Liver (tissue), 9 donors: ENCODE data around the gene NFE2L1. TPM values are rescaled to one million over a fixed set of nuclear protein-coding genes. Genes with fewer than 3 reads are reported as not detected.
A peak's percentile ranks its signal among the peaks of the same experiment; 100 is the strongest.

Source experiments
- DNase-seq: peaks from one replicate; pipeline ENCODE4 v3.0.0-alpha.2; 2017; ENCODE audit warnings: low spot score
- H3K27ac ChIP-seq, 2 donors: one replicate each; pipeline ENCODE4 v1.7.0; 2013; ENCODE audit warnings: inconsistent platforms in 2 of 2, low read length in 2 of 2, control low read depth in 1 of 2, low read depth in 1 of 2, mild to moderate bottlenecking in 1 of 2
- H3K27me3 ChIP-seq, 4 donors: one replicate each; pipeline versions ENCODE4 v1.6.1 to v1.7.0; 2013; ENCODE audit warnings: low read length in 3 of 4, inconsistent platforms in 1 of 4, mild to moderate bottlenecking in 1 of 4, moderate library complexity in 1 of 4; ENCODE audit not compliant: control insufficient read depth in 4 of 4, insufficient read depth in 4 of 4
- H3K36me3 ChIP-seq, 4 donors: one replicate each; pipeline versions ENCODE4 v1.6.1 to v1.7.0; 2013; ENCODE audit warnings: low read length in 3 of 4, mild to moderate bottlenecking in 3 of 4, low read depth in 1 of 4, moderate library complexity in 1 of 4; ENCODE audit not compliant: control insufficient read depth in 4 of 4, insufficient read depth in 3 of 4
- H3K4me1 ChIP-seq, 4 donors: one replicate each; pipeline versions ENCODE4 v1.6.1 to v1.7.0; 2013; ENCODE audit warnings: low read length in 3 of 4, mild to moderate bottlenecking in 3 of 4, moderate library complexity in 1 of 4; ENCODE audit not compliant: control insufficient read depth in 4 of 4, insufficient read depth in 4 of 4
- H3K4me3 ChIP-seq, 3 donors: one replicate each; pipeline versions ENCODE4 v1.6.1 to v1.7.0; 2013; ENCODE audit warnings: low read length in 3 of 3, control low read depth in 1 of 3, low read depth in 1 of 3, mild to moderate bottlenecking in 1 of 3
- H3K9ac ChIP-seq, 2 donors: one replicate each; pipeline ENCODE4 v1.7.0; 2013; ENCODE audit warnings: low read length in 2 of 2, mild to moderate bottlenecking in 2 of 2, moderate library complexity in 2 of 2, control low read depth in 1 of 2, low read depth in 1 of 2
- H3K9me3 ChIP-seq, 4 donors: one replicate each; pipeline versions ENCODE4 v1.6.1 to v1.7.0; 2013; ENCODE audit warnings: low read length in 3 of 4; ENCODE audit not compliant: control insufficient read depth in 4 of 4
- FOXA2 ChIP-seq: IDR thresholded peaks from 2 replicates; pipeline ENCODE4 v1.6.1; 2016; ENCODE audit warnings: antibody characterized with exemption
- GABPA ChIP-seq, 2 donors: IDR thresholded peaks in 1 of 2; conservative IDR thresholded peaks in 1 of 2; 2 replicates each; pipeline ENCODE4 v1.6.1; 2016; ENCODE audit warnings: antibody characterized with exemption in 2 of 2, mild to moderate bottlenecking in 1 of 2, moderate library complexity in 1 of 2
- JUND ChIP-seq, 2 donors: IDR thresholded peaks; 2 replicates each; pipeline ENCODE4 v1.6.1; 2016; ENCODE audit warnings: antibody characterized with exemption in 2 of 2
- NR2F2 ChIP-seq: IDR thresholded peaks from 2 replicates; pipeline ENCODE4 v1.6.1; 2016; ENCODE audit warnings: antibody characterized with exemption
- RAD21 ChIP-seq, 2 donors: IDR thresholded peaks; 2 replicates each; pipeline ENCODE4 v1.6.1; 2016; ENCODE audit warnings: antibody characterized with exemption in 2 of 2, mild to moderate bottlenecking in 2 of 2
- TAF1 ChIP-seq: conservative IDR thresholded peaks from 2 replicates; pipeline ENCODE4 v1.6.1; 2016; ENCODE audit warnings: antibody characterized with exemption, mild to moderate bottlenecking
- YY1 ChIP-seq: IDR thresholded peaks from 2 replicates; pipeline ENCODE4 v1.6.1; 2016; ENCODE audit warnings: antibody characterized with exemption, mild to moderate bottlenecking
- ZBTB33 ChIP-seq: IDR thresholded peaks from 2 replicates; pipeline ENCODE4 v1.6.1; 2016; ENCODE audit warnings: antibody characterized with exemption
- WGBS: extraction: QIAGEN DNeasy Blood & Tissue Kit; methylation state at CpG from one replicate; pipeline ENCODE4 v1.1.7; 2013; 5-methylcytosine and 5-hydroxymethylcytosine counted together
- polyA plus RNA-seq, 2 donors: library from polyadenylated mRNA; stranded (reverse) in 1 of 2; unstranded in 1 of 2; fragments of 200-250 nt in 1 of 2; fragments of >200 nt in 1 of 2; fragmentation: Nextera tagmentation in 1 of 2; extraction: Ambion mirVana in 1 of 2; gene quantifications; one replicate each; pipeline versions ENCODE4 v1.2.1 to v1.2.3, GENCODE V29; 2013 to 2015
- total RNA-seq, 2 donors: library from RNA; depleted of rRNA; stranded (reverse); fragments of >200 nt; gene quantifications; one replicate each; pipeline ENCODE4 v1.2.3, GENCODE V29; 2014
- TF ChIP-seq, protein P1 (sequence below): IDR thresholded peaks from 2 replicates; pipeline ENCODE4 v1.6.1; 2016; ENCODE audit warnings: antibody characterized with exemption, mild to moderate bottlenecking
- TF ChIP-seq, protein P2 (sequence below): fragments of 150-350 bp; IDR thresholded peaks from 2 replicates; pipeline ENCODE4 v1.5.1; 2017; ENCODE audit warnings: improper control_type of control experiment, low read depth, low read length; ENCODE audit not compliant: missing input control
- TF ChIP-seq, protein P3 (sequence below): IDR thresholded peaks from 2 replicates; pipeline ENCODE4 v1.6.1; 2016; ENCODE audit warnings: antibody characterized with exemption
- donor health status: healthy.
- donor health status: healthy.
- donor health status: healthy.
- donor health status: healthy.
- donor health status: healthy.

Gene NFE2L1
- total and polyA plus RNA-seq, 4 donors = 14.3 to 79.5 (median 57.6) TPM

GRCh38 chr17:48010193-48010592, 38.0 kb upstream of the NFE2L1 start:
- H3K27ac ChIP-seq = no peak overlapping the region
- no peak overlapping the region for H3K4me3 ChIP-seq
- WGBS = 83% methylated on average over 3 of the region's 3 CpGs
- DNase-seq = no peak
- H3K9me3 ChIP-seq = peaks cover 0 to 2% (median 0%) of the 10 kb centered on the region in 4 donors
- H3K36me3 ChIP-seq = no peaks in the 10 kb centered on the region
- H3K4me1 ChIP-seq = peaks cover 2 to 11% (median 8%) of the 10 kb centered on the region in 4 donors
- no peak overlapping the region for H3K9ac ChIP-seq
- peaks cover 0 to 14% (median 1%) of the 10 kb centered on the region in 4 donors for H3K27me3 ChIP-seq
- TF ChIP-seq YY1 = no peak
- no peak for TF ChIP-seq FOXA2
- TF ChIP-seq TAF1 = no peak
- TF ChIP-seq, protein P1, sequence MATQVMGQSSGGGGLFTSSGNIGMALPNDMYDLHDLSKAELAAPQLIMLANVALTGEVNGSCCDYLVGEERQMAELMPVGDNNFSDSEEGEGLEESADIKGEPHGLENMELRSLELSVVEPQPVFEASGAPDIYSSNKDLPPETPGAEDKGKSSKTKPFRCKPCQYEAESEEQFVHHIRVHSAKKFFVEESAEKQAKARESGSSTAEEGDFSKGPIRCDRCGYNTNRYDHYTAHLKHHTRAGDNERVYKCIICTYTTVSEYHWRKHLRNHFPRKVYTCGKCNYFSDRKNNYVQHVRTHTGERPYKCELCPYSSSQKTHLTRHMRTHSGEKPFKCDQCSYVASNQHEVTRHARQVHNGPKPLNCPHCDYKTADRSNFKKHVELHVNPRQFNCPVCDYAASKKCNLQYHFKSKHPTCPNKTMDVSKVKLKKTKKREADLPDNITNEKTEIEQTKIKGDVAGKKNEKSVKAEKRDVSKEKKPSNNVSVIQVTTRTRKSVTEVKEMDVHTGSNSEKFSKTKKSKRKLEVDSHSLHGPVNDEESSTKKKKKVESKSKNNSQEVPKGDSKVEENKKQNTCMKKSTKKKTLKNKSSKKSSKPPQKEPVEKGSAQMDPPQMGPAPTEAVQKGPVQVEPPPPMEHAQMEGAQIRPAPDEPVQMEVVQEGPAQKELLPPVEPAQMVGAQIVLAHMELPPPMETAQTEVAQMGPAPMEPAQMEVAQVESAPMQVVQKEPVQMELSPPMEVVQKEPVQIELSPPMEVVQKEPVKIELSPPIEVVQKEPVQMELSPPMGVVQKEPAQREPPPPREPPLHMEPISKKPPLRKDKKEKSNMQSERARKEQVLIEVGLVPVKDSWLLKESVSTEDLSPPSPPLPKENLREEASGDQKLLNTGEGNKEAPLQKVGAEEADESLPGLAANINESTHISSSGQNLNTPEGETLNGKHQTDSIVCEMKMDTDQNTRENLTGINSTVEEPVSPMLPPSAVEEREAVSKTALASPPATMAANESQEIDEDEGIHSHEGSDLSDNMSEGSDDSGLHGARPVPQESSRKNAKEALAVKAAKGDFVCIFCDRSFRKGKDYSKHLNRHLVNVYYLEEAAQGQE = no peak
- TF ChIP-seq JUND (IDR thresholded peaks at IDR 0.05) = no peak
- no peak for TF ChIP-seq NR2F2
- TF ChIP-seq ZBTB33 = no peak
- TF ChIP-seq GABPA (IDR thresholded peaks at IDR 0.05 in 1 of 2, conservative IDR thresholded peaks at IDR 0.05 in 1 of 2) = no peak

- H3K36me3 ChIP-seq = no peaks in the 10 kb centered on the region
- WGBS = 8% methylated on average over 23 of the region's 23 CpGs
- H3K27me3 ChIP-seq = peaks cover 0 to 14% (median 1%) of the 10 kb centered on the region in 4 donors
- no peak overlapping the region for H3K9ac ChIP-seq
- TF ChIP-seq RAD21 (IDR thresholded peaks at IDR 0.05) (peak; percentile 54 to 58), ZBTB33 (no peak)
- TF ChIP-seq, protein P2, sequence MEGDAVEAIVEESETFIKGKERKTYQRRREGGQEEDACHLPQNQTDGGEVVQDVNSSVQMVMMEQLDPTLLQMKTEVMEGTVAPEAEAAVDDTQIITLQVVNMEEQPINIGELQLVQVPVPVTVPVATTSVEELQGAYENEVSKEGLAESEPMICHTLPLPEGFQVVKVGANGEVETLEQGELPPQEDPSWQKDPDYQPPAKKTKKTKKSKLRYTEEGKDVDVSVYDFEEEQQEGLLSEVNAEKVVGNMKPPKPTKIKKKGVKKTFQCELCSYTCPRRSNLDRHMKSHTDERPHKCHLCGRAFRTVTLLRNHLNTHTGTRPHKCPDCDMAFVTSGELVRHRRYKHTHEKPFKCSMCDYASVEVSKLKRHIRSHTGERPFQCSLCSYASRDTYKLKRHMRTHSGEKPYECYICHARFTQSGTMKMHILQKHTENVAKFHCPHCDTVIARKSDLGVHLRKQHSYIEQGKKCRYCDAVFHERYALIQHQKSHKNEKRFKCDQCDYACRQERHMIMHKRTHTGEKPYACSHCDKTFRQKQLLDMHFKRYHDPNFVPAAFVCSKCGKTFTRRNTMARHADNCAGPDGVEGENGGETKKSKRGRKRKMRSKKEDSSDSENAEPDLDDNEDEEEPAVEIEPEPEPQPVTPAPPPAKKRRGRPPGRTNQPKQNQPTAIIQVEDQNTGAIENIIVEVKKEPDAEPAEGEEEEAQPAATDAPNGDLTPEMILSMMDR = peak; percentile 36
- TF ChIP-seq, protein P3, sequence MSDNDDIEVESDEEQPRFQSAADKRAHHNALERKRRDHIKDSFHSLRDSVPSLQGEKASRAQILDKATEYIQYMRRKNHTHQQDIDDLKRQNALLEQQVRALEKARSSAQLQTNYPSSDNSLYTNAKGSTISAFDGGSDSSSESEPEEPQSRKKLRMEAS = no peak
- H3K4me3 ChIP-seq = peak overlapping the region in 1 of 3 donors; percentile 31
- no peak overlapping the region for H3K27ac ChIP-seq
- H3K9me3 ChIP-seq = peaks cover 0 to 2% (median 0%) of the 10 kb centered on the region in 4 donors
- H3K4me1 ChIP-seq = peaks cover 2 to 11% (median 8%) of the 10 kb centered on the region in 4 donors
- no peak for DNase-seq
Measured at GRCh38 chr17:48011405-48012150, 36.6 kb upstream of the NFE2L1 start.
